H1 (cell line): ENCODE results near the gene ECI1. TPM values are rescaled to one million over a fixed set of nuclear protein-coding genes. Genes with fewer than 3 reads are reported as not detected.

Experiments
- CTCF ChIA-PET: fragments of 300-600 bp; sonication (Branson Sonifier 250); formaldehyde crosslinking; loops from one replicate; lab custom pipeline; 2021; ENCODE audit not compliant: partially characterized antibody; lab: Charles Lee
- POLR2A ChIA-PET: fragments of 300-600 bp; sonication (Branson Sonifier 250); formaldehyde crosslinking; loops from one replicate; lab custom pipeline; 2021; ENCODE audit warnings: inconsistent platforms; ENCODE audit not compliant: partially characterized antibody; lab: Charles Lee
- DNase-seq, 2 experiments: peaks; one replicate each; pipeline versions ENCODE4 v3.0.0 to v3.0.0-alpha.2; 2010 to 2022; ENCODE audit warnings: low spot score in 2 of 2, low read depth in 1 of 2, mixed read lengths in 1 of 2
- FAIRE-seq: peaks from 2 replicates; lab custom pipeline; 2011; peaks lifted over from hg19 to GRCh38; lab: Jason Lieb, UNC
- H2AFZ ChIP-seq: 2 replicates; pipeline ENCODE4 v1.8.1; 2012; ENCODE audit warnings: low read length, inconsistent platforms
- H2AK5ac ChIP-seq: 2 replicates; pipeline ENCODE4 v1.6.1; 2013; ENCODE audit warnings: low read depth, low read length
- H2BK120ac ChIP-seq: replicated peaks from 2 replicates; pipeline ENCODE3; 2013; ENCODE audit warnings: low read depth, low read length, inconsistent platforms
- H2BK12ac ChIP-seq: 2 replicates; pipeline ENCODE4 v1.6.1; 2013; ENCODE audit warnings: low read depth, low read length
- H2BK15ac ChIP-seq: 2 replicates; pipeline ENCODE4 v1.6.1; 2013; ENCODE audit warnings: low read length
- H2BK20ac ChIP-seq: 2 replicates; pipeline ENCODE4 v1.6.1; 2013; ENCODE audit warnings: low read length
- H2BK5ac ChIP-seq: 2 replicates; pipeline ENCODE4 v1.6.1; 2013; ENCODE audit warnings: low read depth, low read length
- H3K14ac ChIP-seq: 2 replicates; pipeline ENCODE4 v1.6.1; 2013; ENCODE audit warnings: inconsistent platforms; ENCODE audit not compliant: insufficient read length
- H3K18ac ChIP-seq: 2 replicates; pipeline ENCODE4 v1.6.1; 2013; ENCODE audit warnings: low read length; ENCODE audit errors: extremely low read depth
- H3K23ac ChIP-seq: 2 replicates; pipeline ENCODE4 v1.6.1; 2013; ENCODE audit warnings: inconsistent platforms; ENCODE audit not compliant: insufficient read length
- H3K23me2 ChIP-seq: 2 replicates; pipeline ENCODE4 v1.6.1; 2013; ENCODE audit warnings: low read depth, low read length
- H3K27ac ChIP-seq: 2 replicates; pipeline ENCODE4 v1.6.1; 2011; ENCODE audit warnings: low read depth, low read length, inconsistent platforms
- H3K27me3 ChIP-seq, 4 experiments: replicated peaks in 1 of 4; 1 replicate in 1 of 4; 2 replicates in 3 of 4; pipeline versions ENCODE4 v1.6.1 to v1.8.1; 2011 to 2013; ENCODE audit warnings: low read length in 3 of 4, mild to moderate bottlenecking in 3 of 4, inconsistent platforms in 2 of 4, mixed read lengths in 2 of 4, moderate library complexity in 1 of 4; ENCODE audit not compliant: control insufficient read depth in 3 of 4, insufficient read depth in 3 of 4; ENCODE audit errors: extremely low read depth in 1 of 4
- H3K36me3 ChIP-seq, 4 experiments: 2 replicates each; pipeline versions ENCODE4 v1.6.1 to v1.8.1; 2011 to 2013; ENCODE audit warnings: mild to moderate bottlenecking in 4 of 4, low read length in 3 of 4, moderate library complexity in 2 of 4, control low read depth in 1 of 4, inconsistent platforms in 1 of 4; ENCODE audit not compliant: insufficient read depth in 4 of 4, control insufficient read depth in 2 of 4
- H3K4ac ChIP-seq: replicated peaks from 2 replicates; pipeline ENCODE3; 2013; ENCODE audit warnings: low read length, low read depth, mixed read lengths, inconsistent platforms; ENCODE audit not compliant: insufficient read length
- H3K4me1 ChIP-seq, 4 experiments: replicated peaks in 1 of 4; 1 replicate in 1 of 4; 2 replicates in 3 of 4; pipeline versions ENCODE4 v1.6.1 to v1.8.1; 2011 to 2013; ENCODE audit warnings: low read length in 3 of 4, inconsistent platforms in 2 of 4, mixed read lengths in 1 of 4; ENCODE audit not compliant: insufficient read depth in 4 of 4, control insufficient read depth in 3 of 4
- H3K4me2 ChIP-seq, 2 experiments: 2 replicates each; pipeline versions ENCODE4 v1.6.1 to v1.8.1; 2011 to 2013; ENCODE audit warnings: low read depth in 2 of 2, low read length in 2 of 2, control low read depth in 1 of 2, inconsistent platforms in 1 of 2, mild to moderate bottlenecking in 1 of 2; ENCODE audit not compliant: insufficient read depth in 1 of 2
- H3K4me3 ChIP-seq, 4 experiments: fragments of 200-600, 300-600 bp in 1 of 4; sonication (generic), shearing (Covaris generic), sonication (Bioruptor Twin) in 1 of 4; 2 replicates each; pipeline versions ENCODE4 v1.5.1 to v1.8.1; 2011 to 2016; ENCODE audit warnings: low read length in 4 of 4, low read depth in 3 of 4, control low read depth in 2 of 4, inconsistent platforms in 2 of 4, mild to moderate bottlenecking in 2 of 4, mixed read lengths in 1 of 4, moderate library complexity in 1 of 4; ENCODE audit not compliant: insufficient read depth in 2 of 4; ENCODE audit errors: extremely low read depth in 1 of 4
- H3K56ac ChIP-seq: replicated peaks from 2 replicates; pipeline ENCODE3; 2013; ENCODE audit warnings: low read depth, mild to moderate bottlenecking, mixed read lengths, low read length, inconsistent platforms; ENCODE audit not compliant: insufficient read length
- H3K79me1 ChIP-seq: 2 replicates; pipeline ENCODE4 v1.6.1; 2013; ENCODE audit warnings: low read depth, low read length, control low read depth
- H3K79me2 ChIP-seq, 2 experiments: 2 replicates each; pipeline versions ENCODE4 v1.6.1 to v1.8.1; 2012 to 2013; ENCODE audit warnings: low read length in 2 of 2, mild to moderate bottlenecking in 2 of 2, inconsistent platforms in 1 of 2; ENCODE audit not compliant: insufficient read depth in 2 of 2, control insufficient read depth in 1 of 2
- H3K9ac ChIP-seq, 4 experiments: replicated peaks in 1 of 4; 1 replicate in 1 of 4; 2 replicates in 3 of 4; pipeline versions ENCODE4 v1.6.1 to v1.8.1; 2011 to 2013; ENCODE audit warnings: low read depth in 3 of 4, low read length in 3 of 4, control low read depth in 2 of 4, mild to moderate bottlenecking in 2 of 4, moderate library complexity in 2 of 4, inconsistent platforms in 1 of 4; ENCODE audit errors: extremely low read depth in 1 of 4
- H3K9me3 ChIP-seq, 2 experiments: 2 replicates each; pipeline versions ENCODE4 v1.6.1 to v1.8.1; 2012 to 2013; ENCODE audit warnings: mild to moderate bottlenecking in 2 of 2, moderate library complexity in 2 of 2, control low read depth in 1 of 2, inconsistent platforms in 1 of 2, low read depth in 1 of 2, low read length in 1 of 2, mixed read lengths in 1 of 2; ENCODE audit not compliant: insufficient read depth in 2 of 2
- H4K20me1 ChIP-seq, 2 experiments: replicated peaks in 1 of 2; 2 replicates each; pipeline versions ENCODE3 to v1.8.1; 2011 to 2013; ENCODE audit warnings: inconsistent platforms in 2 of 2, low read length in 2 of 2, mild to moderate bottlenecking in 1 of 2; ENCODE audit not compliant: insufficient read depth in 2 of 2, control insufficient read depth in 1 of 2
- H4K5ac ChIP-seq: 2 replicates; pipeline ENCODE4 v1.6.1; 2013; ENCODE audit warnings: low read length, low read depth, mixed read lengths, inconsistent platforms; ENCODE audit not compliant: insufficient read length
- H4K8ac ChIP-seq: 2 replicates; pipeline ENCODE4 v1.8.0; 2013; ENCODE audit warnings: mild to moderate bottlenecking, moderate library complexity, low read length, inconsistent platforms; ENCODE audit not compliant: insufficient read depth; ENCODE audit errors: extremely low read depth
- H4K91ac ChIP-seq: replicated peaks from 2 replicates; pipeline ENCODE3; 2013; ENCODE audit warnings: low read length, mixed read lengths, inconsistent platforms; ENCODE audit not compliant: insufficient read length
- BCL11A ChIP-seq, 2 experiments: IDR thresholded peaks; one replicate each; pipeline ENCODE4 v1.6.1; 2011; ENCODE audit warnings: low read depth in 2 of 2, low read length in 2 of 2, mild to moderate bottlenecking in 2 of 2
- WGBS, 2 experiments: shearing (Covaris generic) in 1 of 2; methylation state at CpG; one replicate each; pipeline versions ENCODE4 v1.1.6 to v1.1.7; 2013 to 2015; ENCODE audit warnings: low lambda C conversion rate in 2 of 2, mixed read lengths in 2 of 2, inconsistent platforms in 1 of 2, low coverage in 1 of 2, missing lambda C conversion rate in 1 of 2; ENCODE audit not compliant: insufficient replicate concordance in 2 of 2, insufficient coverage in 1 of 2, insufficient read length in 1 of 2; ENCODE audit errors: extremely low coverage in 1 of 2, missing lambda C conversion rate in 1 of 2; 5-methylcytosine and 5-hydroxymethylcytosine counted together
- polyA plus RNA-seq, 7 experiments: library from polyadenylated mRNA; depleted of rRNA in 3 of 7; stranded (reverse) in 5 of 7; unstranded in 2 of 7; fragments of >200 nt in 5 of 7; fragments of 200-250 nt in 2 of 7; gene quantifications; 1 replicate in 5 of 7; 2 replicates in 1 of 7; 4 replicates in 1 of 7; pipeline versions ENCODE4 v1.2.1 to v1.2.3, GENCODE V29; 2011 to 2013; ENCODE audit warnings: missing spikeins in 2 of 7, mixed read lengths in 2 of 7
- total RNA-seq: library from RNA; stranded (reverse); fragmentation: NEBNext Ultra II Directional; extraction: Animal tissue kit (Norgen Biotek cat#: 25700); gene quantifications from 2 replicates; pipeline ENCODE4 v1.2.1, GENCODE V29; 2021

The ECI1 gene
- total and polyA plus RNA-seq, 2 of the 8 experiments (the other 6 are each of a cell fraction or from before 2014, with no cell fraction given), result 79.5 to 151 TPM

GRCh38 chr16:2253293-2253692 is 1.9 kb upstream of the ECI1 start:
- no peak overlapping the region for H2BK20ac ChIP-seq
- H3K79me2 ChIP-seq, result peaks cover 0 to 29% of the 10 kb centered on the region in 2 experiments; a peak in 2 of 4 replicates
- POLR2A ChIA-PET, result interaction anchor here (0.6 to 13.9 kb wide), 11 partner anchors 13 to 262 kb away, joined by 3 to 228 read pairs (median 9); partner anchors contain the start of genes DNASE1L2, E4F1, RNPS1 and TRAF7
- no peak overlapping the region for H3K56ac ChIP-seq
- no peak for DNase-seq
- H3K18ac ChIP-seq, result no peak overlapping the region
- peaks cover 15 to 18% of the 10 kb centered on the region in 2 experiments for H4K20me1 ChIP-seq
- H3K9ac ChIP-seq, result no peak overlapping the region
- peaks cover 4 to 6% (median 5%) of the 10 kb centered on the region in 4 experiments; a peak in 6 of 7 replicates for H3K4me1 ChIP-seq
- CTCF ChIA-PET, result interaction anchor here (1.1 to 2.6 kb wide), 7 partner anchors 10 to 174 kb away, joined by 3 to 10 read pairs (median 4); no protein-coding TSS in a partner anchor
- peaks cover 8% of the 10 kb centered on the region; the same call in 1 of the 2 replicates for H3K79me1 ChIP-seq
- H4K5ac ChIP-seq, result no peak overlapping the region
- H3K23ac ChIP-seq, result no peak overlapping the region
- H2BK120ac ChIP-seq, result no peak overlapping the region
- H3K36me3 ChIP-seq, result peaks cover 27 to 61% (median 47%) of the 10 kb centered on the region in 4 experiments
- no peak overlapping the region for H3K4ac ChIP-seq
- 91% methylated on average over 10 of the region's 11 CpGs; no CpG with 5 or more reads in 1 of the 2 experiments for WGBS, 2 experiments
- FAIRE-seq, result no peak
- H3K14ac ChIP-seq, result no peak overlapping the region
- no peak overlapping the region for H2BK15ac ChIP-seq
- H2AFZ ChIP-seq, result no peak overlapping the region
- no peak overlapping the region for H4K91ac ChIP-seq
- no peaks in the 10 kb centered on the region for H3K9me3 ChIP-seq
- no peak overlapping the region for H3K4me2 ChIP-seq
- no peak overlapping the region for H3K4me3 ChIP-seq
- no peak overlapping the region for H4K8ac ChIP-seq
- peaks cover 5% of the 10 kb centered on the region; the same call in 1 of the 2 replicates for H3K23me2 ChIP-seq
- no peak overlapping the region for H3K27ac ChIP-seq
- H2AK5ac ChIP-seq, result no peak overlapping the region
- no peak overlapping the region; the same call in 1 of the 2 replicates for H2BK5ac ChIP-seq
- no peak overlapping the region for H2BK12ac ChIP-seq
- no peaks in the 10 kb centered on the region for H3K27me3 ChIP-seq
- no peak for TF ChIP-seq BCL11A (IDR thresholded peaks at IDR 0.05; ENCODE audit: low read depth in 2 of 2, low read length in 2 of 2)
